Liver (tissue), 9 donors: Measurements from ENCODE around the gene CMIP. TPM values are rescaled to one million over a fixed set of nuclear protein-coding genes. Genes with fewer than 3 reads are reported as not detected.
A peak's percentile ranks its signal among the peaks of the same experiment; 100 is the strongest.

Source experiments
- DNase-seq: peaks from one replicate; pipeline ENCODE4 v3.0.0-alpha.2; 2017; ENCODE audit warnings: low spot score
- H3K27ac ChIP-seq, 2 donors: one replicate each; pipeline ENCODE4 v1.7.0; 2013; ENCODE audit warnings: inconsistent platforms in 2 of 2, low read length in 2 of 2, control low read depth in 1 of 2, low read depth in 1 of 2, mild to moderate bottlenecking in 1 of 2
- H3K27me3 ChIP-seq, 4 donors: one replicate each; pipeline versions ENCODE4 v1.6.1 to v1.7.0; 2013; ENCODE audit warnings: low read length in 3 of 4, inconsistent platforms in 1 of 4, mild to moderate bottlenecking in 1 of 4, moderate library complexity in 1 of 4; ENCODE audit not compliant: control insufficient read depth in 4 of 4, insufficient read depth in 4 of 4
- H3K36me3 ChIP-seq, 4 donors: one replicate each; pipeline versions ENCODE4 v1.6.1 to v1.7.0; 2013; ENCODE audit warnings: low read length in 3 of 4, mild to moderate bottlenecking in 3 of 4, low read depth in 1 of 4, moderate library complexity in 1 of 4; ENCODE audit not compliant: control insufficient read depth in 4 of 4, insufficient read depth in 3 of 4
- H3K4me1 ChIP-seq, 4 donors: one replicate each; pipeline versions ENCODE4 v1.6.1 to v1.7.0; 2013; ENCODE audit warnings: low read length in 3 of 4, mild to moderate bottlenecking in 3 of 4, moderate library complexity in 1 of 4; ENCODE audit not compliant: control insufficient read depth in 4 of 4, insufficient read depth in 4 of 4
- H3K4me3 ChIP-seq, 3 donors: one replicate each; pipeline versions ENCODE4 v1.6.1 to v1.7.0; 2013; ENCODE audit warnings: low read length in 3 of 3, control low read depth in 1 of 3, low read depth in 1 of 3, mild to moderate bottlenecking in 1 of 3
- H3K9ac ChIP-seq, 2 donors: one replicate each; pipeline ENCODE4 v1.7.0; 2013; ENCODE audit warnings: low read length in 2 of 2, mild to moderate bottlenecking in 2 of 2, moderate library complexity in 2 of 2, control low read depth in 1 of 2, low read depth in 1 of 2
- H3K9me3 ChIP-seq, 4 donors: one replicate each; pipeline versions ENCODE4 v1.6.1 to v1.7.0; 2013; ENCODE audit warnings: low read length in 3 of 4; ENCODE audit not compliant: control insufficient read depth in 4 of 4
- EGR1 ChIP-seq, 2 donors: IDR thresholded peaks; 2 replicates each; pipeline ENCODE4 v1.6.1; 2016 to 2018; ENCODE audit warnings: antibody characterized with exemption in 2 of 2, low read depth in 2 of 2
- FOXA2 ChIP-seq: IDR thresholded peaks from 2 replicates; pipeline ENCODE4 v1.6.1; 2016; ENCODE audit warnings: antibody characterized with exemption
- GABPA ChIP-seq, 2 donors: IDR thresholded peaks in 1 of 2; conservative IDR thresholded peaks in 1 of 2; 2 replicates each; pipeline ENCODE4 v1.6.1; 2016; ENCODE audit warnings: antibody characterized with exemption in 2 of 2, mild to moderate bottlenecking in 1 of 2, moderate library complexity in 1 of 2
- HNF4G ChIP-seq: IDR thresholded peaks from 2 replicates; pipeline ENCODE4 v1.6.1; 2016; ENCODE audit warnings: antibody characterized with exemption
- JUND ChIP-seq, 2 donors: IDR thresholded peaks; 2 replicates each; pipeline ENCODE4 v1.6.1; 2016; ENCODE audit warnings: antibody characterized with exemption in 2 of 2
- RAD21 ChIP-seq, 2 donors: IDR thresholded peaks; 2 replicates each; pipeline ENCODE4 v1.6.1; 2016; ENCODE audit warnings: antibody characterized with exemption in 2 of 2, mild to moderate bottlenecking in 2 of 2
- RXRA ChIP-seq, 2 donors: IDR thresholded peaks; 2 replicates each; pipeline ENCODE4 v1.6.1; 2017 to 2018; ENCODE audit warnings: antibody characterized with exemption in 2 of 2, mild to moderate bottlenecking in 1 of 2
- SP1 ChIP-seq: IDR thresholded peaks from 2 replicates; pipeline ENCODE4 v1.6.1; 2018; ENCODE audit warnings: antibody characterized with exemption, mild to moderate bottlenecking
- WGBS: extraction: QIAGEN DNeasy Blood & Tissue Kit; methylation state at CpG from one replicate; pipeline ENCODE4 v1.1.7; 2013; 5-methylcytosine and 5-hydroxymethylcytosine counted together
- polyA plus RNA-seq, 2 donors: library from polyadenylated mRNA; stranded (reverse) in 1 of 2; unstranded in 1 of 2; fragments of 200-250 nt in 1 of 2; fragments of >200 nt in 1 of 2; fragmentation: Nextera tagmentation in 1 of 2; extraction: Ambion mirVana in 1 of 2; gene quantifications; one replicate each; pipeline versions ENCODE4 v1.2.1 to v1.2.3, GENCODE V29; 2013 to 2015
- total RNA-seq, 2 donors: library from RNA; depleted of rRNA; stranded (reverse); fragments of >200 nt; gene quantifications; one replicate each; pipeline ENCODE4 v1.2.3, GENCODE V29; 2014
- TF ChIP-seq, protein P1 (sequence below): IDR thresholded peaks from 2 replicates; pipeline ENCODE4 v1.6.1; 2016; ENCODE audit warnings: antibody characterized with exemption
- TF ChIP-seq, protein P2 (sequence below): IDR thresholded peaks from 2 replicates; pipeline ENCODE4 v1.6.1; 2016; ENCODE audit warnings: antibody characterized with exemption
- TF ChIP-seq, protein P3 (sequence below): IDR thresholded peaks from 2 replicates; pipeline ENCODE4 v1.6.1; 2016; ENCODE audit warnings: antibody characterized with exemption, mild to moderate bottlenecking
- TF ChIP-seq, protein P4 (sequence below): IDR thresholded peaks from 2 replicates; pipeline ENCODE4 v1.6.1; 2016; ENCODE audit warnings: antibody characterized with exemption
- TF ChIP-seq, protein P5 (sequence below): fragments of 150-350 bp; IDR thresholded peaks from 2 replicates; pipeline ENCODE4 v1.5.1; 2017; ENCODE audit warnings: improper control_type of control experiment, low read depth, low read length; ENCODE audit not compliant: missing input control
- donor health status: healthy.
- donor health status: healthy.
- donor health status: healthy.
- donor health status: healthy.
- donor health status: healthy.

The CMIP gene
- total and polyA plus RNA-seq, 4 donors: 1.7 to 15.6 (median 10.1) TPM

DNA sequence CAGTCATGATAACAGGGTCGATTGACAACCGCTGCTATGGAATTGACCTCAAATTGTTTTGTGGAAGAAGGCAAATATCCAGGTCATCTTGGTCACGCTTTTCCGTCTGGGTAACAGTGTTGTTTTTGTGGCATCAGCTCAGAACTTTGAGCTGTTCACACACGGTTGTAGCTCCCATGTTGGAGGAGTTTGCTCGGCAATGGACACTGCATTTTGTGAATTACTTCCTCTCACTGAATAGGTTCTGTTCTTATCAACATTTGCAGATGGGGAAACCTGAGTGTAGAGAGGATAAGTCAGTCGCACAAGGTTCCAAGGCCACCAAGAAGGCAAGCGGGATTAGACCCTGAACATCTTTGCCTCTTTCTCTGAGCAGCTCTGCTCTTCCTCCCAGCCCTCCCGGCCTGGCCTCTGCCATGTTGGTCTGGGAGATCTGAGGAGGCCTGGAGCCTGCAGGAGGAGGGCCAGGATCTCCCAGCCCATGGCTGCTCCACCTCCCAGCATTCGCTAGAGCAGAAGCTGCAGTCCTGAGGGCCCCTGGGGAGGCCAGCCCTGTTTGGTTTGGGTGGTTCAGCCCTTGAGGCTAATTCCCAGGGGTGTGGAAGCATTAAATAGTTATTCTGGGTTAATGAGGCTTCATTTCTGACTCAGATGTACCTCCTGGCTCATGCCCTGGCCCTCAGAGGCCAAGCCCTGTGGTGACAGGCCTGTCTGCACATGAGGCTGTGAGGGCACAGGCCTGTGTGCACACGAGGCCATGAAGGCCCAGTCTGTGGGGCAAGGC lies 180.3 kb downstream of the CMIP start:
- Histone ChIP-seq H3K27me3 (no peaks in the 10 kb centered on the region), H3K4me1 (peaks cover 0 to 19% (median 8%) of the 10 kb centered on the region in 4 donors), H3K9ac (no peak overlapping the region), H3K36me3 (peaks cover 0 to 8% (median 3%) of the 10 kb centered on the region in 4 donors), H3K9me3 (no peaks in the 10 kb centered on the region), H3K4me3 (no peak overlapping the region), H3K27ac (peak overlapping the region; percentile 17 to 32)
- 64% methylated on average over 11 of the region's 11 CpGs for WGBS
- DNase-seq: no peak
- TF ChIP-seq, protein P1, sequence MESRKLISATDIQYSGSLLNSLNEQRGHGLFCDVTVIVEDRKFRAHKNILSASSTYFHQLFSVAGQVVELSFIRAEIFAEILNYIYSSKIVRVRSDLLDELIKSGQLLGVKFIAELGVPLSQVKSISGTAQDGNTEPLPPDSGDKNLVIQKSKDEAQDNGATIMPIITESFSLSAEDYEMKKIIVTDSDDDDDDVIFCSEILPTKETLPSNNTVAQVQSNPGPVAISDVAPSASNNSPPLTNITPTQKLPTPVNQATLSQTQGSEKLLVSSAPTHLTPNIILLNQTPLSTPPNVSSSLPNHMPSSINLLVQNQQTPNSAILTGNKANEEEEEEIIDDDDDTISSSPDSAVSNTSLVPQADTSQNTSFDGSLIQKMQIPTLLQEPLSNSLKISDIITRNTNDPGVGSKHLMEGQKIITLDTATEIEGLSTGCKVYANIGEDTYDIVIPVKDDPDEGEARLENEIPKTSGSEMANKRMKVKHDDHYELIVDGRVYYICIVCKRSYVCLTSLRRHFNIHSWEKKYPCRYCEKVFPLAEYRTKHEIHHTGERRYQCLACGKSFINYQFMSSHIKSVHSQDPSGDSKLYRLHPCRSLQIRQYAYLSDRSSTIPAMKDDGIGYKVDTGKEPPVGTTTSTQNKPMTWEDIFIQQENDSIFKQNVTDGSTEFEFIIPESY: no peak
- TF ChIP-seq, protein P2, sequence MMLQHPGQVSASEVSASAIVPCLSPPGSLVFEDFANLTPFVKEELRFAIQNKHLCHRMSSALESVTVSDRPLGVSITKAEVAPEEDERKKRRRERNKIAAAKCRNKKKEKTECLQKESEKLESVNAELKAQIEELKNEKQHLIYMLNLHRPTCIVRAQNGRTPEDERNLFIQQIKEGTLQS: no peak
- TF ChIP-seq JUND (IDR thresholded peaks at IDR 0.05) (no peak), SP1 (no peak), RXRA (IDR thresholded peaks at IDR 0.05) (no peak), GABPA (IDR thresholded peaks at IDR 0.05 in 1 of 2, conservative IDR thresholded peaks at IDR 0.05 in 1 of 2) (no peak), FOXA2 (no peak), RAD21 (IDR thresholded peaks at IDR 0.05) (no peak), EGR1 (IDR thresholded peaks at IDR 0.05; ENCODE audit: low read depth in 2 of 2) (no peak), HNF4G (no peak)
- TF ChIP-seq, protein P3, sequence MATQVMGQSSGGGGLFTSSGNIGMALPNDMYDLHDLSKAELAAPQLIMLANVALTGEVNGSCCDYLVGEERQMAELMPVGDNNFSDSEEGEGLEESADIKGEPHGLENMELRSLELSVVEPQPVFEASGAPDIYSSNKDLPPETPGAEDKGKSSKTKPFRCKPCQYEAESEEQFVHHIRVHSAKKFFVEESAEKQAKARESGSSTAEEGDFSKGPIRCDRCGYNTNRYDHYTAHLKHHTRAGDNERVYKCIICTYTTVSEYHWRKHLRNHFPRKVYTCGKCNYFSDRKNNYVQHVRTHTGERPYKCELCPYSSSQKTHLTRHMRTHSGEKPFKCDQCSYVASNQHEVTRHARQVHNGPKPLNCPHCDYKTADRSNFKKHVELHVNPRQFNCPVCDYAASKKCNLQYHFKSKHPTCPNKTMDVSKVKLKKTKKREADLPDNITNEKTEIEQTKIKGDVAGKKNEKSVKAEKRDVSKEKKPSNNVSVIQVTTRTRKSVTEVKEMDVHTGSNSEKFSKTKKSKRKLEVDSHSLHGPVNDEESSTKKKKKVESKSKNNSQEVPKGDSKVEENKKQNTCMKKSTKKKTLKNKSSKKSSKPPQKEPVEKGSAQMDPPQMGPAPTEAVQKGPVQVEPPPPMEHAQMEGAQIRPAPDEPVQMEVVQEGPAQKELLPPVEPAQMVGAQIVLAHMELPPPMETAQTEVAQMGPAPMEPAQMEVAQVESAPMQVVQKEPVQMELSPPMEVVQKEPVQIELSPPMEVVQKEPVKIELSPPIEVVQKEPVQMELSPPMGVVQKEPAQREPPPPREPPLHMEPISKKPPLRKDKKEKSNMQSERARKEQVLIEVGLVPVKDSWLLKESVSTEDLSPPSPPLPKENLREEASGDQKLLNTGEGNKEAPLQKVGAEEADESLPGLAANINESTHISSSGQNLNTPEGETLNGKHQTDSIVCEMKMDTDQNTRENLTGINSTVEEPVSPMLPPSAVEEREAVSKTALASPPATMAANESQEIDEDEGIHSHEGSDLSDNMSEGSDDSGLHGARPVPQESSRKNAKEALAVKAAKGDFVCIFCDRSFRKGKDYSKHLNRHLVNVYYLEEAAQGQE: no peak
- TF ChIP-seq, protein P4, sequence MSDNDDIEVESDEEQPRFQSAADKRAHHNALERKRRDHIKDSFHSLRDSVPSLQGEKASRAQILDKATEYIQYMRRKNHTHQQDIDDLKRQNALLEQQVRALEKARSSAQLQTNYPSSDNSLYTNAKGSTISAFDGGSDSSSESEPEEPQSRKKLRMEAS: no peak
- TF ChIP-seq, protein P5, sequence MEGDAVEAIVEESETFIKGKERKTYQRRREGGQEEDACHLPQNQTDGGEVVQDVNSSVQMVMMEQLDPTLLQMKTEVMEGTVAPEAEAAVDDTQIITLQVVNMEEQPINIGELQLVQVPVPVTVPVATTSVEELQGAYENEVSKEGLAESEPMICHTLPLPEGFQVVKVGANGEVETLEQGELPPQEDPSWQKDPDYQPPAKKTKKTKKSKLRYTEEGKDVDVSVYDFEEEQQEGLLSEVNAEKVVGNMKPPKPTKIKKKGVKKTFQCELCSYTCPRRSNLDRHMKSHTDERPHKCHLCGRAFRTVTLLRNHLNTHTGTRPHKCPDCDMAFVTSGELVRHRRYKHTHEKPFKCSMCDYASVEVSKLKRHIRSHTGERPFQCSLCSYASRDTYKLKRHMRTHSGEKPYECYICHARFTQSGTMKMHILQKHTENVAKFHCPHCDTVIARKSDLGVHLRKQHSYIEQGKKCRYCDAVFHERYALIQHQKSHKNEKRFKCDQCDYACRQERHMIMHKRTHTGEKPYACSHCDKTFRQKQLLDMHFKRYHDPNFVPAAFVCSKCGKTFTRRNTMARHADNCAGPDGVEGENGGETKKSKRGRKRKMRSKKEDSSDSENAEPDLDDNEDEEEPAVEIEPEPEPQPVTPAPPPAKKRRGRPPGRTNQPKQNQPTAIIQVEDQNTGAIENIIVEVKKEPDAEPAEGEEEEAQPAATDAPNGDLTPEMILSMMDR: no peak
